Kidney epithelial cell (primary cell): Measurements from ENCODE around the gene FANCI. TPM values are rescaled to one million over a fixed set of nuclear protein-coding genes. Genes with fewer than 3 reads are reported as not detected.

Experiments
- DNase-seq: peaks from one replicate; pipeline ENCODE4 v3.0.0-alpha.2; 2010; ENCODE audit warnings: low read depth
- H3K27me3 ChIP-seq: 2 replicates; pipeline ENCODE4 v1.6.0; 2011; ENCODE audit warnings: low read length; ENCODE audit not compliant: control insufficient read depth, insufficient read depth
- H3K36me3 ChIP-seq: 2 replicates; pipeline ENCODE4 v1.5.1; 2011; ENCODE audit warnings: low read length; ENCODE audit not compliant: control insufficient read depth, insufficient read depth
- H3K4me3 ChIP-seq: 2 replicates; pipeline ENCODE4 v1.5.1; 2011; ENCODE audit warnings: low read depth, mild to moderate bottlenecking, control low read depth, low read length
- CTCF ChIP-seq: IDR thresholded peaks from 2 replicates; pipeline ENCODE4 v1.5.1; 2011; ENCODE audit warnings: mild to moderate bottlenecking, moderate library complexity, low read length, control low read depth, inconsistent platforms; ENCODE audit not compliant: insufficient read depth, poor library complexity, severe bottlenecking
- total RNA-seq: library from RNA; depleted of rRNA; stranded (reverse); fragments of >200 nt; gene quantifications from 2 replicates; pipeline ENCODE4 v1.2.3, GENCODE V29; 2015

The FANCI gene
- total RNA-seq, 1 donor from 2014 or later: 68.3 TPM

GRCh38 chr15:89283201-89283600 lies 39.4 kb downstream of the FANCI start:
- no peak for TF ChIP-seq CTCF
- H3K4me3 ChIP-seq: no peak overlapping the region
- no peaks in the 10 kb centered on the region for H3K36me3 ChIP-seq
- H3K27me3 ChIP-seq: no peaks in the 10 kb centered on the region
- DNase-seq: no peak

GRCh38 chr15:89291934-89292438 lies 48.2 kb downstream of the FANCI start:
- DNase-seq: no peak
- Histone ChIP-seq H3K36me3 (peaks cover 2% of the 10 kb centered on the region), H3K27me3 (no peaks in the 10 kb centered on the region), H3K4me3 (no peak overlapping the region)
- TF ChIP-seq CTCF: no peak

GRCh38 chr15:89293012-89293411 lies 49.2 kb downstream of the FANCI start:
- TF ChIP-seq CTCF: no peak
- Histone ChIP-seq H3K27me3 (no peaks in the 10 kb centered on the region), H3K4me3 (no peak overlapping the region), H3K36me3 (peaks cover 2% of the 10 kb centered on the region)
- no peak for DNase-seq

- DNase-seq: no peak
- Histone ChIP-seq H3K27me3 (no peaks in the 10 kb centered on the region), H3K4me3 (no peak overlapping the region), H3K36me3 (no peaks in the 10 kb centered on the region)
- no peak for TF ChIP-seq CTCF
Measured at GRCh38 chr15:89299896-89300295, 56.1 kb downstream of the FANCI start.

- TF ChIP-seq CTCF: no peak
- DNase-seq: no peak
- no peaks in the 10 kb centered on the region for H3K27me3 ChIP-seq
Measured at GRCh38 chr15:89301304-89302089, 57.7 kb downstream of the FANCI start.

GRCh38 chr15:89303986-89304385 lies 60.2 kb downstream of the FANCI start:
- Histone ChIP-seq H3K36me3 (no peaks in the 10 kb centered on the region), H3K27me3 (no peaks in the 10 kb centered on the region), H3K4me3 (no peak overlapping the region)
- TF ChIP-seq CTCF: no peak
- DNase-seq: no peak

More at GRCh38 chr15:89301304-89302089, 57.7 kb downstream of the FANCI start:
- Histone ChIP-seq H3K4me3 (no peak overlapping the region), H3K36me3 (no peaks in the 10 kb centered on the region)
